Measurements from ENCODE around the gene BRD2.

DNA sequence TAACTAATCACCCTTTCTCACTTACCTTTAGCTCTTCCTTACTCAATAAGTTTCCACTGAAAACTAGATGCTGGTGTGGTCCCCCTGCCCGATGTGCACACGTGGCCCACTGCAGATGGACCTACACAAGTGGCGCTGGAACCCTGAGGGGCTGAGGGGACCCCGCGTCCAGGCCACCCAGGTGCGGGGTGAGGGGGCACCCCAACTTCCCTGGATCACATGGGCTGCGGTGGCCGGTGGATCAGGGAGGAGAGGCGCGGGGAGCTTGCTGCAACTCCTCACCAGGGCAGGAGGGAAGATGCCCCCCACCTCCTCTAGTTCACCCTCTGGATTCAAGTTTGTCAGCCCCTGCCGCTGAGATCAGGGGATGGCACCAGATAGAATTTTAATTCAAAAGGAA is 53.5 kb downstream of the BRD2 start:
- TF ChIP-seq ZNF121 (CRISPR knock-in tag; conservative IDR thresholded peaks at IDR 0.05) (no peak), POLR2A (conservative IDR thresholded peaks at IDR 0.05) (no peak)
- TF ChIP-seq, protein P1, sequence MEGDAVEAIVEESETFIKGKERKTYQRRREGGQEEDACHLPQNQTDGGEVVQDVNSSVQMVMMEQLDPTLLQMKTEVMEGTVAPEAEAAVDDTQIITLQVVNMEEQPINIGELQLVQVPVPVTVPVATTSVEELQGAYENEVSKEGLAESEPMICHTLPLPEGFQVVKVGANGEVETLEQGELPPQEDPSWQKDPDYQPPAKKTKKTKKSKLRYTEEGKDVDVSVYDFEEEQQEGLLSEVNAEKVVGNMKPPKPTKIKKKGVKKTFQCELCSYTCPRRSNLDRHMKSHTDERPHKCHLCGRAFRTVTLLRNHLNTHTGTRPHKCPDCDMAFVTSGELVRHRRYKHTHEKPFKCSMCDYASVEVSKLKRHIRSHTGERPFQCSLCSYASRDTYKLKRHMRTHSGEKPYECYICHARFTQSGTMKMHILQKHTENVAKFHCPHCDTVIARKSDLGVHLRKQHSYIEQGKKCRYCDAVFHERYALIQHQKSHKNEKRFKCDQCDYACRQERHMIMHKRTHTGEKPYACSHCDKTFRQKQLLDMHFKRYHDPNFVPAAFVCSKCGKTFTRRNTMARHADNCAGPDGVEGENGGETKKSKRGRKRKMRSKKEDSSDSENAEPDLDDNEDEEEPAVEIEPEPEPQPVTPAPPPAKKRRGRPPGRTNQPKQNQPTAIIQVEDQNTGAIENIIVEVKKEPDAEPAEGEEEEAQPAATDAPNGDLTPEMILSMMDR (IDR thresholded peaks at IDR 0.05 in 2 of 3, conservative IDR thresholded peaks at IDR 0.05 in 1 of 3; ENCODE audit: insufficient read depth in 2 of 3, low read depth in 1 of 3, low read length in 3 of 3), result no peak

Data from K562 (cell line).